Glutamatergic neuron (in vitro differentiated cells): Measurements from ENCODE around the gene ZHX3. TPM values are rescaled to one million over a fixed set of nuclear protein-coding genes. Genes with fewer than 3 reads are reported as not detected.

Source experiments
- DNase-seq: peaks from one replicate; pipeline ENCODE4 v3.0.0; 2022
- H3K27ac Mint-ChIP-seq: one replicate; pipeline ENCODE4 v1.8.0; 2020; ENCODE audit warnings: mild to moderate bottlenecking, mixed read lengths, inconsistent platforms; ENCODE audit not compliant: unreplicated experiment
- H3K27me3 Mint-ChIP-seq: one replicate; pipeline ENCODE4 v1.8.0; 2020; ENCODE audit warnings: mild to moderate bottlenecking, moderate library complexity, mixed read lengths, inconsistent platforms; ENCODE audit not compliant: unreplicated experiment
- H3K36me3 Mint-ChIP-seq: one replicate; pipeline ENCODE4 v1.8.0; 2020; ENCODE audit warnings: mild to moderate bottlenecking, mixed read lengths, inconsistent platforms; ENCODE audit not compliant: unreplicated experiment
- H3K4me1 Mint-ChIP-seq: one replicate; pipeline ENCODE4 v1.8.0; 2020; ENCODE audit warnings: mild to moderate bottlenecking, low read depth, mixed read lengths, inconsistent platforms; ENCODE audit not compliant: unreplicated experiment
- H3K4me3 Mint-ChIP-seq: one replicate; pipeline ENCODE4 v1.8.0; 2020; ENCODE audit warnings: mild to moderate bottlenecking, mixed read lengths, inconsistent platforms; ENCODE audit not compliant: unreplicated experiment
- H3K9me3 Mint-ChIP-seq: one replicate; pipeline ENCODE4 v1.8.0; 2020; ENCODE audit warnings: mild to moderate bottlenecking, moderate library complexity, mixed read lengths, inconsistent platforms; ENCODE audit not compliant: unreplicated experiment
- CTCF ChIP-seq: fragments of 200-600 bp; sonication (generic); IDR thresholded peaks from one replicate; pipeline ENCODE4 v1.5.0; 2021; ENCODE audit not compliant: partially characterized antibody, unreplicated experiment
- total RNA-seq: library from RNA; stranded (reverse); fragmentation: NEBNext Ultra II Directional; extraction: Animal tissue kit (Norgen Biotek cat#: 25700); gene quantifications from one replicate; pipeline ENCODE4 v1.2.1, GENCODE V29; 2021; ENCODE audit not compliant: unreplicated experiment

Gene ZHX3
- total RNA-seq, 1 donor from 2014 or later, result 40.5 TPM

DNA sequence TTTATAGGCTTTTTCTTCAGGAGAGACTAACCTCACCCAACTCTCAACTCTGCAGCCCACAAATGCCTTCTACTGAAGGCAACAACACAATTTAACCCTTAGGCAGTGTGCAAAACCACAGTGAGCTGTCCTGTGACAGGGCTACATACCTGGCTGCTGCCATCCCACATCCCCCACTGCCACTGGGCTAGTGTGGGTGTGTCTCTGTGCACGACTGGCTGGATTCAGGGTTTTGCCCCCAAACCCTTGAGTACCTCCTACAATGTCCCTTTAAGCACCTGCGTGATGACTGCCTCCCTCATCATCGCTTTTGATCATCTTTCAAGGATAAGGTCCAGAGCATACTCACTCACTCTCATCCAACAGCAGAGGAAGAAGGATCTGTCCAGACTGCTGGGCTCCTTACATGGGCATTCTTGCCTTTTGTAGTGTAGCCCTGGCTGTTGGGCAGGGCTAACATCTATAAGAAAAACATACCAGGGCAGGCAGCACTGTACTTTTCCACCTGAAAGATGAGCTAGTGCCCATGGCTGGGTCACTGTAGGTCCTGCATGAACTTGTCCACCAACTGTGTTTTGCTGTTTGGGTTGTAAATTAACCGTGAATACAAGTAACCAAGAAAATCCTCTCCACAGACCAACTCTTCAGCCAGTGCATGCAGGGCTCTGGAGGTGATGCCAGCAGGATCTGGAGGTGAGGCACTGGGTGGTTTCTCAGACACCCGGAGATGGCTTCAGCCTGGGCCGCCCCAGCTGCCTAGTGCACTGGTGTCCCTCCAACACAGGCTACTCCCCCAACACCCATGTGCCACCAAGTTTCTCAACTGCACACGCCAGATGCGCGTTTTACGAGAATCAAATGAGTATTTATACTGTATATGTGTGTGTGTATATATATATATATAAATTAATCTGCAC is 135.0 kb downstream of the ZHX3 start:
- Mint-ChIP-seq H3K4me1 (peaks cover 6% of the 10 kb centered on the region), H3K36me3 (peaks cover 6% of the 10 kb centered on the region), H3K9me3 (peaks cover 15% of the 10 kb centered on the region), H3K27ac (no peak overlapping the region), H3K4me3 (no peak overlapping the region), H3K27me3 (peaks cover 5% of the 10 kb centered on the region)
- DNase-seq, result no peak
- TF ChIP-seq CTCF, result no peak

- Mint-ChIP-seq H3K4me1 (peaks cover 6% of the 10 kb centered on the region), H3K9me3 (peaks cover 17% of the 10 kb centered on the region), H3K27ac (peak overlapping the region; percentile 22), H3K27me3 (peaks cover 5% of the 10 kb centered on the region), H3K36me3 (peaks cover 3% of the 10 kb centered on the region), H3K4me3 (no peak overlapping the region)
- no peak for DNase-seq
- no peak for TF ChIP-seq CTCF
Measured at GRCh38 chr20:41181567-41181966, 136.0 kb downstream of the ZHX3 start.

- H3K4me3 Mint-ChIP-seq, result no peak overlapping the region
- peaks cover 5% of the 10 kb centered on the region for H3K27me3 Mint-ChIP-seq
- peaks cover 18% of the 10 kb centered on the region for H3K9me3 Mint-ChIP-seq
- no peak for TF ChIP-seq CTCF
- no peak overlapping the region for H3K27ac Mint-ChIP-seq
- peaks cover 6% of the 10 kb centered on the region for H3K4me1 Mint-ChIP-seq
- H3K36me3 Mint-ChIP-seq, result peaks cover 3% of the 10 kb centered on the region
- no peak for DNase-seq
Measured at GRCh38 chr20:41180599-41181333, 136.8 kb downstream of the ZHX3 start.

- H3K9me3 Mint-ChIP-seq, result peaks cover 18% of the 10 kb centered on the region
- H3K27ac Mint-ChIP-seq, result no peak overlapping the region
- no peak overlapping the region for H3K4me3 Mint-ChIP-seq
- H3K27me3 Mint-ChIP-seq, result peaks cover 5% of the 10 kb centered on the region
- DNase-seq, result no peak
- peaks cover 3% of the 10 kb centered on the region for H3K36me3 Mint-ChIP-seq
- H3K4me1 Mint-ChIP-seq, result peaks cover 6% of the 10 kb centered on the region
- TF ChIP-seq CTCF, result no peak
Measured at GRCh38 chr20:41179961-41180360, 137.6 kb downstream of the ZHX3 start.
